GM19467 (cell line): ENCODE data around the gene GPR17.

Experiments used
- ATAC-seq: cut with Tn5 transposase; IDR thresholded peaks from one replicate; pipeline ENCODE4 v1.9.1; 2021; ENCODE audit warnings: mild to moderate bottlenecking, moderate library complexity; ENCODE audit not compliant: unreplicated experiment

The GPR17 gene, protein sequence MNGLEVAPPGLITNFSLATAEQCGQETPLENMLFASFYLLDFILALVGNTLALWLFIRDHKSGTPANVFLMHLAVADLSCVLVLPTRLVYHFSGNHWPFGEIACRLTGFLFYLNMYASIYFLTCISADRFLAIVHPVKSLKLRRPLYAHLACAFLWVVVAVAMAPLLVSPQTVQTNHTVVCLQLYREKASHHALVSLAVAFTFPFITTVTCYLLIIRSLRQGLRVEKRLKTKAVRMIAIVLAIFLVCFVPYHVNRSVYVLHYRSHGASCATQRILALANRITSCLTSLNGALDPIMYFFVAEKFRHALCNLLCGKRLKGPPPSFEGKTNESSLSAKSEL

DNA sequence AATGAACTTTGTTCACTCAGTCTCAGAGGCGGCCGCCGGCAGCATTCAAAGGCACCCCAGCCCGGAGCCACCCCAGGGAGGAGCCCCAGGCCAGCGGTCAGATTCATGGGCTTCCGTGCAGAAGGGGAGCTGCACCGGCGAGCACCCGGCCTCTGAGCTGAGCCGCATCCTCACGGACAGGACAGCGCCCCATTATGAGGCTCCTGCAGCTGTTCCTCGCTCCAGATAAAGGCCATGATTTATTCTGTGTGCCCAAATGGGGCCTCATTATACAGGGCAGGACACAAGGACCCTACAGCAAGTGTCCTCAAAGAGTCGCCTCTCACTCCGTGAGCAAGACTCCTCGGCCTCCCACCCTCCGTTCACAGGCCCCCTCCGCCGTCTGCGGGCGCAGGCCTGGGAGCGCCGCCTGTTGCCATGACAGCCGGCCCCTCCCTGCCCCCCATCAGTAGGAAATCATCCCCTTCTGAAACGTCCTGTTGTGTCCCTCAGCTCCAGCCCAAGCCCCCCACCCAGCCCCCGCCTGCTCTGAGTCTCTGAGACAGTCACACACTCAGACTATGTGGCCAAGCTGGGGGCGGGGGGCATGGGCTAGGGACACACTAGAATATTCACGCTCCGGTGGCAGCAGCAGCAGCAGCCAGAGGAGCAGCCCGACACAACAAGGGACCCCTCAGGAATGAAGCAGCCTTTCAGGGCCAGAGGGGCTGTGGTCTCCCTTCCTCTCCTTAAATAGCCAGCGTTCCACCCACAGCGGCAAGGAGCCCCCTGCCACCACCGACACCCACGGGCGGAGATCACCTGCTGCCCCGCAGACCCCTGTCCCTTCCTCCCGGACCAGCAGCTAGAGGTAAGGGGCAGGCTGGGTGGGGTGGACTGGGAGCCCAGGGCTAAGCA lies at the start of gene GPR17:
TSS of gene GPR17 (plus strand) at position 759 of the 897 bp plus-strand sequence. CDS start 4,583 bp downstream, outside the sequence.
- no peak for ATAC-seq

DNA sequence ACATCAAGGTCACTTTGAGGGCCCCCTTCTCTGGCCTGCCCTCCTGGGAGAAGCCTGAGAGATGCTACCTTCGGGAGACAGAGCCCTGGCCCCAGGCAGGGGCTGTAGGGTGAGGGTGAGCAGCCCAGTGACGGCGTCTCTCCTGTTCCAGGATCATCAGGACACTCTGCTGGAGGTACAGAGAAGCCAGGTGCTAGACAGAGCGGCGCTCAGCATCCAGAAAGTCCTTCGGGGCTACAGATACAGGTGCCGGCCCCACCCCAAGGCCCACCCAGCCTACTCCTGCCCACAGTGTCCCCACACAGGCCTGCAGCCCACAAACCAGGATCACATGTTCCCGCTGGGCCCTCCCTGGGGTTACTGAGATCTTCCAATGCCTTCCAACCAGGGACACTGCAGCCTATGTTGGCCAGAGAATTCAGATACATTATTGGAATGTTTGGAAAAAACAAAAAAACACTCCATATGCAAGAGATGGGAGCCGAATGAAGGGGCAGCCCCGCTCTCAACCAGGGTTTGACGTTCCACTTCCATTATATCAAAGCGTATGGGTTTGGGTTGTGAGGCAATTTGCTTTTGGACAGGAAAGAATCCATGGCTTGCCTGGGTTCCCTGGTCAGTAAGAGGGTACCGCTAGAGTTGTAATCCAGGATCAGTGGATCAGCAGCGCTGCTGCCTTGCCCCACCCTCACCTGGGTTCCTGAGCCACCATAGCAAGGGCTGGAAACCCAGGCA lies 49.5 kb upstream of the GPR17 start:
- ATAC-seq: no peak

DNA sequence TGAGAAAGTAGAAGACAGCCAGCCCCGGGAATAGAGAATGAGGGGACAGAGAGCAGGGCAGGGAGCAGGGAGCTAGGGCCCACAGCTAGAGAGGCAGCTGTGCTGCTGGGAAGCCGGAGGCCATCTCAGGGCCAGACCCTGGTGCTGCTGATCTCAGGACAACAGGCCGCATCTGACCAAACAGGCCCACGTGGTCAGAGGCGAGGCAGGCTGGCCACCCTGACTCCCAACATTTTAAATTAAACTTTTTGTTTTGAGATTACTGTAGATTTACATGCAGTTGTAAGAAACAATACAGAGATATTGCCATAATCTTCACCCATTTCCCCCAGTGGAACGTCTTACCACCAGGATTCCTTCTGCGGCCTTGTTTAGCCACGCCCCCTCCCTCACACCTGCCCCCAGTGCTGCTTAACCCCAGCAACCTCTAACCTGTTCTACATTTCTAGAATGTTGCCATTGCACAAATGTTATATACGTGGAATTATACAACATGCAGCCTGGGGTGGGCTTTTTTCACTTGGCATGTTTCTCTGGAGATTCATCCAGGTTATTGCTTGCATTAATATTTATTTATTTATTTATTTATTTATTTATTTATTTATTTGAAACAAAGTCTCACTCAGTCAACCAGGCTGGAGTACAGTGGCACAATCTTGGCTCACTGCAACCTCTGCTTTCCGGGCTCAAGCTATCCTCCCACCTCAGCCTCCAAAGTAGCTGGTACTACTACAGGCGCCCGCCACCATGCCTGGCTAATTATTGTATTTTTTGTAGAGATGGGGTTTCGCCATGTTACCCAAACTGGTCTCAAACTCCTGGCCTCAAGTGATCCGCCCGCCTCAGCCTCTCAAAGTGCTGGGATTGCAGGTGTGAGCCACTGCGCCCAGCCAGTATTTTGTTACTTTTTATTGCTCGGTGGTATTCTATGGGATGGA lies 48.6 kb upstream of the GPR17 start:
- ATAC-seq: no peak

DNA sequence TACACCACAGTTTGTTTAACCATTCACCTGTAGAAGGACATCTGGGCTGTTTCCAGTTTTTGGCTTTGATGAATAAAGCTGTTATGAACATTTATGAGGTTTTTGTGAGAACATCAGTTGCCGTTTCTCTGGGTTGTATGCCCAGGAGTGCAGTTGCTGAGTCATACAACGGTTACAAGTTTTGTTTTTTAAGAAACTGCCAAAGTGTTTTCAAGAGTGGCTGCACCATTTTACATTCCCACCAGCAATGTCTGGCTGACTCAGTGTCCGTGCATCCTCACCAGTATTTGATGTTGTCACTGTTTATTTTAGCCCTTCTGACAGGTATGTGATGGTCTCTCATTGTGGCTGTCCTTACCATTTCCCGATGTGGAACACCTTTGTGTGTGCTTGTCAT lies 48.0 kb upstream of the GPR17 start:
- no peak for ATAC-seq

DNA sequence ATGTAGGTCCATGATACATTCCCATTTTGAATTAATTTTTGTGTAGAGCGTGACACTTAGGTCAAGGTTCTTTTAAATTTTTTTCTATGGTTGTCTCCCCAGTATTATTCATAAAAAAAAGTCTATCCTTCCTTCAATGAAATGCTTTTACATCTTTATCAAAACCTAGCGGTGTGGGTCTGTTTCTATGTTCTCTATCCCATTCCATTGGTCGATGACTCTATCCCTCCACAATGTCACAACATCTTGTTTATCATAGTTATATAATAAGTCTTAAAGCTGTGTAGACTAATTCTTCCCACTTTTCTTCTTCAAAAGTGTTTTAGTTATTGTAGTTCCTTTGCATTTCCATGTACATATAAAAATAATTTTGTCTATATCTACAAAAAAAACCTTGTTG lies 47.2 kb upstream of the GPR17 start:
- ATAC-seq: no peak

DNA sequence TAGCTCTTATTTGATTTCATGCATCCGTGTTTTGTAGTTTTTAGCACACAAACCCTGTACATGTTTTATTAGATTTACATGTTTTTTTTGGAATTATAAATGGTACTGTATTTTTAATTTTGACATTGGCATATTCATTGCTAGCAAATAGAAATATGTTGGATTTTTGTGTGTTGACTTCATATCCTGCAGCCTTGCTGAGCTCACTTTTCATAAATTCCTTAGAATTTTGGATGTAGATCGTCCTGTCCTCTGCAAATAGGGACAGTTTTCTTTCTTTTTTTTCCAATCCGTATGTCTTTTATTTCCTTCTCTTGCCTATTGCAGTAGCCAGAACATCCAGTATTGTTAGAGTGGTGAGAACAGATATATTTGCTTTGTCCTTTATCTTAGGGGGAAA lies 46.7 kb upstream of the GPR17 start:
- ATAC-seq: no peak

DNA sequence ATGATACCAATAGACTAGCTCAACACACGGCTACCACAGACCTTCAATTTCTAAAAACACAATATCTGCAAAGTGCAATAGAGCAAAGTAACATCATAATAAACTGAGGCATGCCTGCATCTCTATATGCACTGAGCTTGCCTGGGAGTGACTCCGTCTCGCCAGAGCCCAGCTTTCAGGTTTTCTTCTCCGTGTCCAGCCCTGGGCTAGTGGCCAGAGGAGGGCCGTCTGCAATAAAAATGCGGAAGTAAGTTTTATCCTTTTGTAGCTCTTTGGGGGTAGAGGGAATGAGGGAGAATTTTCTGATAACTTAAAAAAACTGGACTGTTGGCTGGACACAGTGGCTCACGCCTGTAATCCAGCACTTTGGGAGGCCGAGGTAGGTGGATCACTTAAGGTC lies 41.0 kb upstream of the GPR17 start:
- no peak for ATAC-seq

DNA sequence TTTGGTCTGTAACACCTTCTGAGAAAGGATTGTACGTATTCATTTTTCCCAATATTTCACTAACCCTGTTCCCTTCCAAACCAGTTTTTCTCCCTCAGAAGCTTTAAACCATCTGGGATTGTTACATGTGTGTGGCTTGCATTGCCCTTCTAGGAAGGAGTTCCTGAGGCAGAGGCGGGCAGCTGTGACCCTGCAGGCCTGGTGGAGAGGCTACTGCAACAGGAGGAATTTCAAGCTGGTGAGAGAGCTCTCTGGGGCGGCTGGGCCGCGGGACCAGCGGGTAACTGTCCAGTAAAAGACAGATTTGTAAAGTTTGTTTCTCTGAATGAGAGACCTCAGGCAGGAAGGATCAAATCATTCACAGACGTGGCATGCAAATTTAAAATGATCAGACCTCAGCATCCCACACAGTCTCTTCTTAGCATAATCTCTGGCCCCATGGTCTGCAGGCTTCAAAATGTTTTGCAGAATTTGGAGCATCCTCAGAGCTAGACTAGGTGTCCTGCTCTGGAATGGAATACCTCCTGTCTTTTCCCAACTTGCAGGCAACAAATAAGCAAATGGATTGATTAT lies 40.2 kb upstream of the GPR17 start:
- ATAC-seq: no peak

DNA sequence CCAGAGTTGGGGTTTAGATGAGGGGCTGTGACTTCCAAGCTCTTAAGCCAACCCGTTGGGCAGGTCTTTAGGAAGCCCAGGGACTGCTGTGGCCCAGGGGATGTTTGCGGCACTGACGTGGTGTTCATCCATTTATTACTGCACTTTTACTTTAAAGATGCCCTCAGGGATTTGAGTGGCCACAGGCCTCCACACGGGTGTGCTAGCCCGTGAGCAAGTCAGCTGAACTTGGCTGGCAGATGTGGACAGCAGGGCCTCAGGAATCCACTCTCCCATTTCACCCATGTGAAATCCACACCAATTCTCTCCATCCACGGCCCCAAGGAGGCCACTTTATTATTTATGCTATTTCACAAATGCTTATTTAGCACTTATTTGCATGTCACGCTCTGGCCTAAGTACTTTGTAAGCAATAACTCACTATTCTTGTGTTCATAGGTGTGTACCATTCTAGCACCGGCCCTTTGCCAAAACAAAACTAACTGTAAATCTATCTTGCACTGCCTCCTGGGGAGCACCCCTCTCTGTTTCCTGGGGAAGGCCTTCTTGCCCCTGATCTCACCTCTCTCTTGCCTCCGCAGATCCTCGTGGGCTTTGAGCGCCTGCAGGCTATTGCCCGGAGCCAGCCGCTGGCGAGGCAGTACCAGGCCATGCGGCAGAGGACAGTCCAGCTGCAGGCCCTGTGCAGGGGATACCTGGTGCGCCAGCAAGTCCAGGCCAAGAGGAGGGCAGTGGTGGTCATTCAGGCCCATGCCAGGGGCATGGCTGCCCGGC lies 39.1 kb upstream of the GPR17 start:
- ATAC-seq: no peak

DNA sequence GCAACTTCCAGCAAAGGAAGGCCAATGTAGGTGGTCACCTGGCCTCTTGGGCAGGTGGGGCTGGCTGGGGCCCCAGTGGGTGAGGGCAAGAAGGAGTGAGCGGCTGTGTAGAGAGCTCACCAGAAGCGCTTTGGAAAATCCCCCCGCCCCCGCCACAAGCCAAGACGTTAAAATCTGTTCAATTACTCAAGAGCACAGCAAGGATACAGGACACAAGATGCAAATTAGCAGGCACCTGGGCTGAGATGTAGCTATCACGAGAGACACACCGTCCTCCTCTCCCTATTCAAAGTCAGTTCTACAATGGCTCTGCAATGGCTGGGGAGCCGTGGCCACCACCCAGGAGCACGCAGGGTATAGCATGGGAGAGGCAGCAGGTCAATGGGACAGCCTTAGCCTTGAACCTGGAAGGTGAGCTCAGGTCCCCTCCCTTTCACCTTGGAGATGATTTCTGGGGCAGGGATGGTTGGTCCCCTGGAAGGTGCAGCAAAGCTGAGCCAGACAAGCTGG lies 38.5 kb upstream of the GPR17 start:
- ATAC-seq: no peak

DNA sequence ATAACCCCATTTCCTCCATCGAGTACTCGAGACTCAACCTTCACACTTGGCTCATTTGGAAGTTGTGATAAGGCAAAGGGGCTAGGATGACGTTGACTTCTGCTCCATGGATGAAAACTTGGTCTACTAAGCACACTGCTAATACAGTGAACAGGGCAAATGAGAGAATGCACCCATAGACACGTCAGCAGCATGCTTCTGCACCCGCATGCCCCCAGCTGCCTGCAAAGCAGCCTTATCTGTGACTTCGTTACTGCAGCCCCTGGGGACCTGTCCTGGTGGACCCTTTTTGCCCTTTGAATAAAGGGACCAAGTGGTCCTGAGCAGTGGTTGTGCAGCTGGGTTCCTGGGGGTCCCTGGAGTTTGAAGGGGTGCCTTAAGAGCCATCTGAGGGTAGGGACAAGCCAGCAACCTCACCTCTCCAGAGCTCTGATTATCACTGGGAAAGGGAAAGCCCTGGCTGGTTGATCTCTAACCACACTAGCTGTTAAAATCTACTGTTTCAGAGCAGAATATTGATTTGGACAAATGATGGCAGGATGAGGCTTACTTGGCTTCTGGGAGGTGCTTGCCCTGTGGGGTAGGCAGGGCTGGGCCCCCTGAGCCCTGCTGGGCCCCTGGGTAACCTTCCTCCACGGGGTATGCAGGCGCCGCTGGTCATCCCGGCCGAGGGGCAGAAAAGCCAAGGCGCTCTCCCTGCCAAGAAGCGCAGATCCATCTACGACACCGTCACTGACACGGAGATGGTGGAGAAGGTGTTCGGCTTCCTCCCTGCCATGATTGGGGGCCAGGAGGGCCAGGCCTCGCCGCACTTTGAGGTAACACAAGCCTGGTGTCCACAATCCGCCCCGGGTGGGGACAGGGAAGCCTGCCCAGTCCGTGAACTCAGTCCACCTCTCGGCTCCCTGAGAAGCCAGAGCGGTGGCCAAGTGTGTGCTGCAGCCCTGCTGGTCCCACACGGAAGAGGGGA lies 37.6 kb upstream of the GPR17 start:
- ATAC-seq: no peak

DNA sequence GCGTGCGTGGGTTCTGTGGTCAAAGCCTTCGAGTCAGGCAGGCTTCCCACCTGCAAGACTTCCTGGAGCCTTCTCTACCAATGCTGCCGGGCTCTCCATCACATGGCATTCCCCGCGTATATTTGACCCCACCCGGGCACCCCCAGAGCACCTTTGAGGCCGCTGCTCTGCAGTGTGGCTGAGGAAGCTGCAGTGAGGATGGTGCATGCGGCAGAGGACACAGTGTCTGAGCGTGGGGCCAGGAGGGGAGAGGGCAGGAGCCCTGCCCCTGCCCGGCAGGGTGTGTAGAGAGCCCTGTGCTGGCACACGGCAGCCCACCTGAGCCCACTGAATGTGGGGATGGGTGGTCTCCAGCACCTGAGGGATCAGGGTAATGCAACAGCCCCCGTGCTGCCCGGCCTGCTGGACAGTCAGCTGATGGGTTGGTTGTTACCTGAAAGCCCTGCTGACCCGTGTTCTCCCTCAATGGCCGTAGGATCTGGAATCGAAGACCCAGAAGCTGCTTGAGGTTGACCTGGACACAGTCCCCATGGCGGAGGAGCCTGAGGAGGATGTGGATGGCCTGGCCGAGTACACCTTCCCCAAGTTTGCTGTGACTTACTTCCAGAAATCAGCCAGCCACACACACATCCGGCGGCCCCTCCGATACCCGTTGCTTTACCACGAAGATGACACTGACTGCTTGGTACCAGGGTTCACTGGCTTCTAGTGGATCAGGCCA lies 36.8 kb upstream of the GPR17 start:
- no peak for ATAC-seq

DNA sequence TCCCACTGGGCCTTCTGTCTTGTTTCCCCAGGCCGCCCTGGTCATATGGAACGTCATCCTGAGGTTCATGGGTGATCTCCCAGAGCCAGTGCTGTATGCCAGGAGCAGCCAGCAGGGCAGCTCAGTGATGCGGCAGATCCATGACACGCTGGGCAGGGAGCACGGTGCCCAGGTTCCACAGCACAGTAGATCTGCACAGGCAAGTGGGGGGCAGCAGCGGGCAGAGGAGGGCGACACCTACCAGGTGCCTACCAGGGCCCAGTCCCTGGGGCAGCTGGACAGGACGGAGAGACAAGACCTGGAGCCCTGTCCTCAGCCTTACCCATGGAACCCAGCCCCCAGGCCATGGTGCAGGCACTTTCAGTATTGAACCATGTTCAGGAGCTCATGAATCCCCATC lies 36.1 kb upstream of the GPR17 start:
- ATAC-seq: no peak

DNA sequence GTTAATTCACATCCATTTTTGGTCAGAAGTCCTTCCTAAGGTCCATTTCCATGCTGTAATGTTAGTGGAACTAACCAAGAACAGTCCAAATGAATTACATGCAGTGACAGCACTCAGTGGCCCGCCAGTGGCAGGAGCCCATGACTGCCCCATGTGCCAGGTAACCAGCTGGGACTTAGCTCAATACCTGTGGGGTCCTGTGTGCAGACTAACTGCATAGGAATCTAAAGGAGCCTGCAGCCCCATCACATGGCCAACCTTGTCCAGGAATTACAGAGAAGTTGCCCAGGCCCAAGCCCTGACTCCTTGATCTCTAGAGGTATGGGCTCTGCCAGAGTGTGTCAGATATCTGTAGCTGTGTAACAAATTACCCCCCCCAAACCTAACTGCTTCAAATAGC lies 35.4 kb upstream of the GPR17 start:
- no peak for ATAC-seq

DNA sequence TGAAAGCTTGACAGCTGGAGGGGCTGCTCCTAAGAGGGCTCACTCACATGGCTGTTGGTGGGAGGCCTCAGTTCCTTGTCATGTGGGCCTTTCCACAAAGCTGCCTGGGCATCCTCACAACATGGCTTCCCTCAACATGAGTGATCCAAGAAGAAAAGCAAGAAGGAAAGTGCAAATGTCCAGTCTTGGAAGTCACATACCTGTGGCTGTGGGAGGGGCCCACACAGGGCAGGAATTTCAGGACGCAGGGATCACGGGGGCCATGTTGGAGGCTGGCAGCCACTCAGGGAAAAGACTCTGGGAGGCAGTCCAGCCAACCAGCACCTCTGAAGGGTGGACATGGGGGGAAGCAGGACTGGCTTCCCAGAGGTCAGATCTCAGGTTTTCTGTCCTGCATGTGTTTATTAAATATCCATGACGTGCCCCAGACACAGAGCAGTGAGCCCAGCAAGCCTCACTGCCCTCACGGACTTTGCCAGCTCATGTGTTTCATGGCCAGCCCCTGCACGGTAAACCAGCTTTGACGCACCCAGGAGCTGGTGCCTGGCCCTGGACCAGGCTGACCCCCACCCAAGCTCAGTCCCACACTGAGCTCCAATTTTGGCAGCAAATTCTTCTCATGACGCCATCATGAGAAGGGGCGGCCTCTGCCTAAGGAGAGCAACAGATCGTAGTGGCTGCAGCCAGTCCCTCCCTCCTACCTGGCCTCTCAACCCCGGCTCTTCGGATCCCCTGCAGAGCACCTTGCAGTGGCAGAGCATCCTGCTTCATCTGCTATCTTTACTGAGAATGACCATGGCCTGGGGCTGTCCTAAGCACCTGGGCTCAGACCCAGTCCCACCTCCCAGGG lies 34.7 kb upstream of the GPR17 start:
- no peak for ATAC-seq

DNA sequence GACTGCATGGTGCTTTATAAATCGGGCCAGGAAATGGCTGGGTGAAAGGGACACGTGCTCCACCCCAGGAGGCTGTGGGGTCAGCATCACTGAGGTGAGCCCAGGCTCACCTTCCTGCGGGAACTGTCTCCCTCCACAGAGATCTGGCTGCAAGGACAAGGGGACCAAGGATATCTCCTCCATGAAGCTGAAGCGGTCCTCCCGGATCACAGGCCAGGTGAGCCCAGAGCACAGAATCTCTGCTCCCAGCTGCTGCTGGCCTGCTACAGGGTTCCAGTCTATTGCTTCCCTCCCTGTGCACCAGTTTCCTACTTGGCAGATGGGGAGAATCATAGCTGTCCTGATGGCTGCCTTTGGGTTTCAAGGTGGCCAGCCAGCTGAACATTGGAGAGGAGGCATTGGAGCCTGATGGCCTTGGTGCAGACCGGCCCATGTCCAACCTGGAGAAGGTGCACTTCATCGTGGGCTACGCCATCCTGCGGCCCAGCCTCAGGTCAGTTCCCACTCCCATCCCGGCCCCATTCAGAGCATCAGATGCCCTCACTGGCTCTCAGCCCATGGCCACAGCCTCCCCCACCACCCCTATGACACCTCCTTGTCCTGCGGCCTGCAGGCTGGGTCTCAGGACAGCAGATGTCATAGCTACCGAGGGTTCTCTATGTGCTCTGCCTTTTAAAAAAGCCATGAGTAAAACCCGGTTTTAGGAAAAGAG lies 33.7 kb upstream of the GPR17 start:
- ATAC-seq: no peak
